ENCODE data around the gene HDAC9.

HDAC9 gene

GRCh38 chr7:18521945-18522566 lies 26.5 kb downstream of the HDAC9 start:
- DNase-seq: no peak

GRCh38 chr7:18524248-18524647 lies 28.7 kb downstream of the HDAC9 start:
- DNase-seq: no peak

- no peak for DNase-seq
These were observed 30.9 kb downstream of the HDAC9 start for GRCh38 chr7:18526368-18526878.

GRCh38 chr7:18529239-18529638 lies 33.7 kb downstream of the HDAC9 start:
- no peak for DNase-seq

- DNase-seq: no peak
These were observed 35.0 kb downstream of the HDAC9 start for GRCh38 chr7:18530224-18531179.

GRCh38 chr7:18531539-18531938 lies 36.0 kb downstream of the HDAC9 start:
- DNase-seq: no peak

GRCh38 chr7:18532813-18533212 lies 37.3 kb downstream of the HDAC9 start:
- DNase-seq: no peak

GRCh38 chr7:18534481-18534880 lies 38.9 kb downstream of the HDAC9 start:
- no peak for DNase-seq

GRCh38 chr7:18535810-18536415 lies 40.4 kb downstream of the HDAC9 start:
- DNase-seq: no peak

GRCh38 chr7:18536486-18536885 lies 40.9 kb downstream of the HDAC9 start:
- DNase-seq: no peak

GRCh38 chr7:18538554-18539250 lies 43.2 kb downstream of the HDAC9 start:
- DNase-seq: no peak

GRCh38 chr7:18540396-18540795 lies 44.8 kb downstream of the HDAC9 start:
- no peak for DNase-seq

- peak in 8 of 51 donors; percentile 4 to 28 (median 12) for DNase-seq
These were observed 45.8 kb downstream of the HDAC9 start for GRCh38 chr7:18541181-18541870.

- DNase-seq: peak in 3 of 51 donors; percentile 6 to 11 (median 10)
These were observed 46.3 kb downstream of the HDAC9 start for GRCh38 chr7:18541871-18542212.

GRCh38 chr7:18546576-18546975 lies 51.0 kb downstream of the HDAC9 start:
- no peak for DNase-seq

GRCh38 chr7:18547509-18548187 lies 52.1 kb downstream of the HDAC9 start:
- DNase-seq: no peak

- DNase-seq: no peak
These were observed 53.0 kb downstream of the HDAC9 start for GRCh38 chr7:18548534-18548933.

GRCh38 chr7:18550574-18550973 lies 55.0 kb downstream of the HDAC9 start:
- no peak for DNase-seq

GRCh38 chr7:18552316-18552916 lies 56.9 kb downstream of the HDAC9 start:
- DNase-seq: peak in 1 of 51 donors; percentile 27

Data from hypothalamus (tissue), 51 donors.